PFSK-1 (cell line): ENCODE data around the gene CLEC16A.

Source experiments
- POLR2AphosphoS5 ChIP-seq: IDR thresholded peaks from 2 replicates; pipeline ENCODE4 v1.6.1; 2012; ENCODE audit warnings: low read depth, mild to moderate bottlenecking, control low read depth, low read length, moderate library complexity
- TF ChIP-seq, protein P1 (sequence below), 2 experiments: IDR thresholded peaks; 2 replicates each; pipeline versions ENCODE4 v1.6.1 to v1.8.0; 2011 to 2012; ENCODE audit warnings: low read depth in 2 of 2, low read length in 2 of 2, control low read depth in 1 of 2, inconsistent platforms in 1 of 2, mild to moderate bottlenecking in 1 of 2, moderate library complexity in 1 of 2; ENCODE audit not compliant: insufficient read depth in 1 of 2

DNA sequence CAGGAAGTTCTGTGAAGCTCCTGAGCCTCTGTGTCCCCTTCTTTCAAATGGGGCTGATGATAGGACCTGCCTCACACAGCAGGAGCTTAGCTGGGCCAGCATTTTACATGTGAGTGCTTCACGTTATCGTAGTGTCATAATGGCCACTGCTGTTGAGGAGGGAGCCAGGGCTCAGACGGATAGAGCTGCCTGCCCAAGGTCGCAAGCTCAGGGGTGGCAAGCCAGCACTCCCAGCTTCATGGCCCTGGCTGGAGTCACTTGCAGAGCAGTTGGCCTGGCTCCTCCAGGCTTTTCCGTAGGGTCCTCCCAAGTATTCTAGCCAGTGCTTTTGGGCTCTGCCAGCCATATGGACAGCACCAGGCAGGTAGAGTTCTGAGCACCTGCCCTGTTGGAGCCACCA, 196.5 kb downstream of the CLEC16A start:
- TF ChIP-seq, protein P1, sequence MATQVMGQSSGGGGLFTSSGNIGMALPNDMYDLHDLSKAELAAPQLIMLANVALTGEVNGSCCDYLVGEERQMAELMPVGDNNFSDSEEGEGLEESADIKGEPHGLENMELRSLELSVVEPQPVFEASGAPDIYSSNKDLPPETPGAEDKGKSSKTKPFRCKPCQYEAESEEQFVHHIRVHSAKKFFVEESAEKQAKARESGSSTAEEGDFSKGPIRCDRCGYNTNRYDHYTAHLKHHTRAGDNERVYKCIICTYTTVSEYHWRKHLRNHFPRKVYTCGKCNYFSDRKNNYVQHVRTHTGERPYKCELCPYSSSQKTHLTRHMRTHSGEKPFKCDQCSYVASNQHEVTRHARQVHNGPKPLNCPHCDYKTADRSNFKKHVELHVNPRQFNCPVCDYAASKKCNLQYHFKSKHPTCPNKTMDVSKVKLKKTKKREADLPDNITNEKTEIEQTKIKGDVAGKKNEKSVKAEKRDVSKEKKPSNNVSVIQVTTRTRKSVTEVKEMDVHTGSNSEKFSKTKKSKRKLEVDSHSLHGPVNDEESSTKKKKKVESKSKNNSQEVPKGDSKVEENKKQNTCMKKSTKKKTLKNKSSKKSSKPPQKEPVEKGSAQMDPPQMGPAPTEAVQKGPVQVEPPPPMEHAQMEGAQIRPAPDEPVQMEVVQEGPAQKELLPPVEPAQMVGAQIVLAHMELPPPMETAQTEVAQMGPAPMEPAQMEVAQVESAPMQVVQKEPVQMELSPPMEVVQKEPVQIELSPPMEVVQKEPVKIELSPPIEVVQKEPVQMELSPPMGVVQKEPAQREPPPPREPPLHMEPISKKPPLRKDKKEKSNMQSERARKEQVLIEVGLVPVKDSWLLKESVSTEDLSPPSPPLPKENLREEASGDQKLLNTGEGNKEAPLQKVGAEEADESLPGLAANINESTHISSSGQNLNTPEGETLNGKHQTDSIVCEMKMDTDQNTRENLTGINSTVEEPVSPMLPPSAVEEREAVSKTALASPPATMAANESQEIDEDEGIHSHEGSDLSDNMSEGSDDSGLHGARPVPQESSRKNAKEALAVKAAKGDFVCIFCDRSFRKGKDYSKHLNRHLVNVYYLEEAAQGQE (IDR thresholded peaks at IDR 0.05; ENCODE audit: insufficient read depth in 1 of 2, low read depth in 2 of 2, low read length in 2 of 2) = no peak
- no peak for TF ChIP-seq POLR2AphosphoS5
